Measurements from ENCODE around the gene DAW1.

The DAW1 gene

DNA sequence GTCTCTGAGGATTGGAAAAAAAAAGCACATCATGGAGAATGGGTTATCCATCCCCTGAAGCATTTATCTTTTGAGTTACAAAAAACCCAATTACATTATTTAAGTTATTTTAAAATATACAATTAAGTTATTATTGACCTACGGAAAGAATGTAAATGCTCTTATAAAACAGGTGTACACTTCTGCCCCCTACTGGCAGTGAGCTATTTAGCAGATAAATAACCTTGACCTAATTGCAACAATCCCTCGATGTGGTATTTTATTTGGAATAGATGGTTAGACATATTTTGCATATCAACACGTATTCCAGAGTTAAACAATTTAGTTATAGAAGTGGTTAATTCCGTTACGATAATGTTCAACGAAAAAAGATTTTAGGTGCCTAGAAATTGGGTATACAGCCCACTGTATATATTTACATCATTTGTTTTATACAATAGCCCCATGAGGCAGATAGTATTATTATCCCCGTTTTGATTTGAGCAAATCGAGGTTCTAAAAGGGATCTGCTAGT lies 9.1 kb upstream of the DAW1 start:
- DNase-seq (ENCODE audit: low read depth) = no peak

DNA sequence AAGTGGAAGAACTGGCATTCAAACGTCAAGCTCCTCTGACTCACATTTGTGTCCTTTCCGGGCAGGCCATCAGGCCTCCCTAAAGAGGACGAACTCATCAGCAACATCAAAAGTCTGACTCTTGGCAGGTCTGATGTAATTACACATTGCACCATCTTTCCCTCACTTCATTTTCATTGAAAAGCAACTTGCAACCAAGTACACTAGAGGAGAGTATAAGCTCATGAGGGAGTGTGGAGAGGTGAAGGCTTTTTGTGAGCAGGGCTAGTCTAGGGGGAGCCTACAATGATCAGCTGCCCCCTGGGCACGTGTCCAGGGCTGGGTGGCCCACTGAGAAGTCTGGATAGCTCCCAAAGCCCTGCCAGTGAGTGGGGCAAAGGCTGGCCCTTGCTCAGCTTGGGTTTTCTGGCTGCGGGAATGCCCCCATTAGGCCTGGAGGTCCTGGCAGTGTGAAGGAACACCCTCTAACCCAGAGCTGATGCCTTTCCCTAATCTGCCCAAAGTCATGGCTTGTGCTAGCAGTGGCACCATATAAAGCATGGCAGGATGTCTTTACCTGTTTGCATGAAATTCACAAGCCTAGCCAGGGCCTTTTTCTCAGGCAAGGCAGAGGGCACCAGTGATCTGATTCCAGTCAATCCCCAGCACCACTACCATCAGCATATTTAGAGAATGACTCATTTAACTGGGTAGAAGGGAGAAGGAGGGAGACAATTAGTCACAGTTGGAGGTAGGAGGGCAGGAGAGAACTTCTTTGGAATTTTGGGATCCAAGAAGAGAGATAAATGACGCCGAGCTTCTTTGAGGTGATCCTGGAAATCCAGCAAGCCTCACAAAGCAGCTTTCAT lies 8.5 kb upstream of the DAW1 start:
- DNase-seq (ENCODE audit: low read depth) = peak; percentile 69

DNA sequence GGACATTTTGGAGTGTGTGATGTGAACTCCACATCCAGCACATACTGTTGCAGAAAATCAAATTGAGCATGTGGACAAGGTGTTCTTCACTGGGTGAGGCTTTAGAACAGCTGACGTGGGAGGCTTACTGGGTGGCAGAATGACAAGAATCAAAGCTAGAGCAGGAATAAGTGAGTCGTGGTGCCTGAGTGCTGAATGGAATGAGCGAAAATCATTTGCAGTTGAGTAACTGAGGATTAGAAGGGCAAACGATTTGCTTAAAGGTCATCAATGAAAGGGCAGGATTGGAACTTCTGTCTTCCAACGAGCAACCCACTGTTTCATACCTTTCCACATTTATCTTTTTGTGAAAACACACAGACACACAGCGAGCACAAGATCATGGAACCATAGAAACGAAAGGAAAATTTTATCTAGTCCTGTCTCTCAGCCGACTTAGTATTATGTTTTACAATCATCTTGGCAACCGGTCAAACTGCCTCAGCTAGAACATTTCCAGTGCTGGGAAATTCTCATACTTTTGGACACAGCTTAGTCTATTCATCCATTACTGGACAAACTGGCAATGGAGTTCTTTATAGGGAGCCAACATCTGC lies 7.2 kb upstream of the DAW1 start:
- no peak for DNase-seq (ENCODE audit: low read depth)

DNA sequence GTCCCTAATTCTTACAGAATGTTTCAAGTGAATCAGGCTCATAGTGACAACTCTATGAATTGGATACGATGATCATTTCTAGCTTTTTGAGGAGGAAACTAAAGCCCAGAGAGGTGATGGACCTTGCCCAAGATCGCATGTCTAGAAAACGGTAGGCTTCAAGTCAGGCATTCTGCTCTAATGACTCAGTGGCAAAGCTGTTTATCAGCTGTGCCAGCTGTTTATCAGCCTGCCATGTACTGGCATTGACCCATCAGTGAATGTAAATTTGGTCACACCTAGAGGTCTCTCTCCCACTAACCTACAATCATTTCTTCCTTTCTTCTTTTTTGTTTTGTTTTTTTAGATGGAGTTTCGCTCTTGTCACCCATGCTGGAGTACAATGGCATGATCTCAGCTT lies 6.1 kb upstream of the DAW1 start:
- DNase-seq (ENCODE audit: low read depth) = no peak

DNA sequence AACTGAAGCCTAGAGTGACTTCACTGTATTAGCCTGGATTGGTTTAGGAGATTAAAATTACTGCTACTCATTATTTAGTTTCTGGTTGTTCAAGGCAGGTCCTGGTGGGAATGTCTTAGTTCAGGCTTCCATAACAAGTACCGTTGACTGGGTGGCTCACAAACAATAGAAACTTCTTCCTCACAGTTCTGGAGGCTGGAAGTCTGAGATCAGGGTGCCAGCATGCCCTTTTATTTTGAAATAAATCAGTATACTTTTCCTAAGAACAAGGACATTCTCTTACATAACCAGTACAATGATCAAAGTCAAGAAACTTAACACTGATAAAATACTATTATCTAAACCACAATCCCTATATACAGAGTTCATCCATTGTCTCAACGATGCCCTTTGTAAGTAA lies 4.0 kb upstream of the DAW1 start:
- DNase-seq (ENCODE audit: low read depth) = no peak

DNA sequence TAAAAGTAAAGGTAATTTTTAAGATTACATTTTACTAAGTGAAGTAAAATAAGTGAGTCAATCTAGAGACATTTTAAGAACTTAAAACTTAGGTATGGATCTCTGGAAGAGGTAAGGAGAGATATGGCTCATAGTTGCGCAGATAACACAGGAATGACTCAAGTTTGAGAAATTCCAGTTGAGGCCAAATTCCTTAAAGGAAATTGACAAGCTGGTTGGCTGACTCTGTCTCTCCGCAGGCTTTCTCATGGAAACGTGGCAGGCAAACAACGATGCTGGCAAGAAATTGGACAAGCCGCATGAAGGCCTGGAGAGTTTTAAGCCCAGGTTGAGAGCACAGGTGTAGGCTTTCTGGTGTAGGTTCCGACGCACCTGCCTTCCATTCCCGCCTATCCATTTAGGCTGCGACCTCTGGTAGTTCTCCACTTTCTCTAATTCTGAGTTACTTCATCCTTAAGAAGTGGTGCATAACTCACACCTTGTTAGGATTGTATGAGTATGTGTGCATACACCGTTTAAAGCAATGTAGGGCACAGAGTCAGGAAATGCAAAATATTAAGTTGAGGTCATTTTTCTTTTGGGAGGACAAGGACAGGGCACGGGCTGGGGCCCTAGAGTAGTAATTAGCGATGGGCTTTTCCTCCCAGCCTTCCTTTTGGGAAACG lies 589 bp upstream of the DAW1 start:
- peak; percentile 69 for DNase-seq (ENCODE audit: low read depth)

DNA sequence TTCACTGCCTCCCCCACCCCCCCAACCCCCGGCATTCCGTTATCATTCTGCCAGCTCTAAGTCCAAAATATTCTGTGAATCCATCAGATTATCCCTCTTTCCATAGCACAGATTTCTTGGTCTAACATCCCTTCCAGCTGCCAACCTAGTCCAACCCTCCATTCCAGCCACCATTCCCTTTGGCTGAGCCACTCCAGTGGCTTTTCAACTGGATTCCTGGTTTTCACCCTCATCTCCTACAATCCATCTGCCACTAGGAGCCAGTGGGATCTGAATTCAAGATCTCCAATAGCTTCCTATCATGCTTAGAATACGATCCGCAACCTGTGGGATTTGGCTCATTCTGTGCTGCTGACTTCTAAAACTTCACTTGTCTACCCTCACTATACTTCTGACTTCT lies 1.2 kb downstream of the DAW1 start:
- no peak for DNase-seq (ENCODE audit: low read depth)

DNA sequence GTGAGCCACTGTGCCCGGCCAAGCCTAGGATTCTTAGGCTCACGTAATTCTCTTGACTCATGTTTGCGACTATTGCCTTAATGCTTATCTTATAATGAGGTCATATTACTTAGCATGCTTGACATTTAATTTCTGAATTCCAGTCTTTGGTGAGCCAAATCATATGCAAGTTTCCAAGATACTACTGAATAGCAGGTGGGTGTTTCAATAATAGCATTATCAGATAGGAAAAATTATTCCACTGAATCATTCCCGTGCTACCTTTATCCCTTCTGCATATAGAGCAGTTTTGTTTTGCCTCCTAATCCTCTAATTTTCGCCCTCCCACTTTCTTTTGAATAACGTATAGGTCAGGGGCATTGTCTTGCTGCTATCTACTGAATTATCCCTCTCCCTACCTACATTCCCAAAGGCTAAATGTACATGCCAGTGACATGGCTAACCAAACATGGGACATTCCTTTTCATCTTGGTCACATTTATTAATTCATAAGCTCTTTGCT lies 4.9 kb downstream of the DAW1 start:
- DNase-seq (ENCODE audit: low read depth) = peak; percentile 66

DNA sequence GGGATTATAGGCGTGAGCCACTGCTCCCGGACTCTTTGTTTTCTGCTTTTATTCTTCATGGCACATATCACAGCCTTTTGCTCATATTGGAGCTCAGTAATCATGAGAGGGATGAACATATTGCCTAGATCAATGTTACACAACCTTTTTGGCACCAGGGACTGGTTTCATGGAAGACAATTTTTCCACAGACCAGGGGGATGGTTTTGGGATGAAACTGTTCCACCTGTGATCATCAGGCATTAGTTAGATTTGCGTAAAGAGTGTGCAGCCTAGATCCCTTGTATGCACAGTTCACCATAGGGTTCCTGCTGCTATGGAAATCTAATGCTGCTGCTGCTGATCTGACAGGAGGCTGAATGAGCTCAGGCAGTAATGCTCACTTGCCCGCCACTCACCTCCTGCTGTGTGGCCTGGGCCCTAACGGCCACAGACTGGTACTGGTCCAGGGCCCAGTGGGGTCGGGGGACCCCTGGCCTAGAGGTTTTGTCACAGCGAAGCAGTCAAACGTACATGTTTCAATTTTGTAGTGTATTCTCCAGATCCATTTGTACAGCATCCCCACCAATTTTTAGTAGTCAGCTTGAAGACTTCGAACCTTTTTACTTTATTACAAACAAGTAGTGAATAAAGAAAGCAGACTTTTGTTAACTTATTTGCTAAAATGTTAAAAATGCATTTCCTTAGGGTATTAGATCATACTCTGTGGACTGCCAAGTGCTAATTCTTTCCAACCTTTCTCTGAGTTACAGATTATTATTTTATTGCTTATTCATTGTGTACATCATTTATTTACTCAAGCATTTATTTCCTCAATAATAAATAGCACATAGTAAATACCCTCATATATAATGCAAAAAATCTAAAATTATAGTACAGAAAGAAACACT lies 6.2 kb downstream of the DAW1 start:
- DNase-seq (ENCODE audit: low read depth) = no peak

DNA sequence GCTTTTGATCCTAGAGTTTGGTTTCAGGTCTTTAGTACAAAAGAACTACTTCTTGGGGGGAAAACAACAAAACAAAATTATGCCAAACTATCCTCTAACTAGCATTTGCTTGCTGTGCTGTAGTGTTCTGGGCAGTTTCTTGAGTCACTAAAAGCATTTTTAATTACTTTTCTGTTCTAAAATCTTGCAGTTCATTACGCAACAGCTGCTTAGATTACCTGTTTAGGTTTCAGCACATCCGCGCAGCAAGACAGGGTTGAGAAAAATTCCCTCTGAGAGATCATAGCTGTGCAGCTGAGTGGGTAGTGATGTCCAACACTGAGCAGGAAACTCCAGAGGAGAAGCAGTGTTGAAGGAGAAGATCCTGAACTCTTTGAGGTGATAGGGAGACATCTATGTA lies 9.0 kb downstream of the DAW1 start:
- DNase-seq (ENCODE audit: low read depth) = no peak

DNA sequence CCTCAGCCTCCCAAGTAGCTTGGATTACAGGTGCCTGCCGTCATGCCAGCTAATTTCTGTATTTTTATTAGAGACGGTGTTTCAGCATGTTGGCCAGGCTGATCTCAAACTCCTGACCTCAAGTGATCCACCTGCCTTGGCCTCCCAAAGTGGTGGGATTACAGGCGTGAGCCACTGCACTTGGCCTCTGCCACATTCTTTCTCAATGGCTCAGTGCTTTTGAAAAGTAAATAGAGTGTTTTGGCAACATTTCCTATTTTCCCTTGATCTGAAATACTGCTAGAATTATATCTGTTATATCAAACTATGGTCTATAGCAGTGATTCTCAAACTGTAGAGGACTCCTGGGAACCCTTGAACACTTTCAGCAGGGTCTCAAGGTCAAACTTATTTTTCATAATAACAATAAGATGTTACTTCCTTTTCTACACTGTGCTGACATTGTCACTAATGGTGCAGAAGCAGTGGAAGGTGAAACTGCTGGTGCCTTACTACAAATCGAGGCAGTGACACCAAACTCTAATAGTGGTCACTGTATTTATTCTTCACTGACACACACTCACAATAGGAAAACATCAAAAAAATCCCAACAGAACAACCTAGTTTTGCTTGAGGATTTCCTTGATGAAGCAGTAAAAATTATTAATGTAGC lies 10.6 kb downstream of the DAW1 start:
- no peak for DNase-seq (ENCODE audit: low read depth)

DNA sequence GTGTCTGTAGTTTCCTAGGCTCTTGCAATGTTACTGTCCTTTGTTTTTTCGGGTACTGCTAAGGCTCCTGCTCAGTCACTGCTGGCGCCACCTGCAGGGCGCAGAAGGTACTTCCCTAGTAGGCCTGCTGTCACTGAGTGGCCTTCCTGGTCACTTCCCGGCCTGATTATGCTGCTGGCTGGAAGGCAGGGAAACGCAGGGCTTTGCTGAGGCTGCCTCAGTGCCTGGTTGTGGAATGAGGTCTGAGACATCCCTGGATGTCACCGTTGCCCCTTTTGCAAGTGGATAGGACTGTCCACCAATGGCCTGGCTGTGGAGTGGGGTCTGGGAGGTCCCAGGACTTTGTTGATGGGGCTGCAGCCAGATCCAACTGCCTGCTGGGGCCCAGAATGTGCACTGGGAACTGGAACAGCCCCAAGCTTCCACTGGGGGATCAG lies 13.1 kb downstream of the DAW1 start:
- no peak for DNase-seq (ENCODE audit: low read depth)

DNA sequence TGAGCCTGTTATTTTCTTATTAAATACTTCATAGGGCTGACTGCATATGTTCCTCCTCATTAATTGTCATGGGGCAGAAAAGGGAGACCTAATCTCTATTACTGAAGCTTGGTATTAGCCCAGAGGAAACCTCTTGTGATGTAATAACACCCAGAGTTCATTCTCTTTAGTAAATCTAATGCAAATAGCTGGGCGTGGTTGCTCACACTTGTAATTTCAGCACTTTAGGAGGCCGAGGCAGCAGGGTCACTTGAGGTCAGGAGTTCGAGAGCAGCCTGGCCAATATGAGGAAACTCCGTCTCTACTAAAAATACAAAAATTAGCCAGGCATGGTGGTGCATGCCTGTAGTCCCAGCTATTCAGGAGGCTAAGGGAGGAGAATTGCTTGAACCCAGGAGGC lies 14.7 kb downstream of the DAW1 start:
- no peak for DNase-seq (ENCODE audit: low read depth)

DNA sequence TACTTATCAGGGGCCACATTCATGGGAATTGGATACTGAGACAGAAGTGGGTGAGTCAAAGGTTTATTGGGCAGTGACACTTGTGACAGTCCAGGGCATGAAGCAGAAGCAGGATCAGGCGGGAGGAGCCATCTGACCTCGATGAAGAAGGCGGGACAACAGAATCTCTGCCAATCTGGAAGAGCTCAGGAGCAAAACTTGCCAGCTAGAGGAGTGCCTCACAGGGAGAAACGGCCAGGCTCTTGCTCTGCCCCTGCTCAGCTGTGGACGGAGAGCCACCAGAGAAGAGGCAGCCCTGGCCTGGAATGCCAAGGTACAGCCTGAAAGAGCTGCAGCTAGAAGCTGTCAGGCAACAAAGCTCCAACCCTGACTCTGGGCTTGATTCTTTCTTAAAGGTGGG lies 16.9 kb downstream of the DAW1 start:
- DNase-seq (ENCODE audit: low read depth) = no peak

DNA sequence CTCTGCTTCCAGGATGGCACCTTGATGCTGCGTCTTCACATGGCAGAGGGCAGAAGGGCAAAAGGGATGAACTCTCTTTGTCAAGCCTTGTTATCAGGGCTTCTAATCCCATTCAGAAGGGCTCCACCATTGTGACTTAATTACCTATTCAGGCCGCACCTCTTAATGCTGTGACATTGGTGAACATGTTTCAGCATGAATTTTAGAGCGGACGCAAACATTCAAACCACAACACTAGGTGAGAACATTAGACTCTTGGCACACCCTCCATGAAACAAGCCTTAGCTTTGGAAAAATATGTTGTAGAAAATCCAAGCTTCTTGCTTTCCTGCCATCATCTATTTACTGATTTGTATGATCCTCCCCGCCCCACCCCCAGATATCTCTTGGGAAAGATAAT lies 17.9 kb downstream of the DAW1 start:
- no peak for DNase-seq (ENCODE audit: low read depth)

DNA sequence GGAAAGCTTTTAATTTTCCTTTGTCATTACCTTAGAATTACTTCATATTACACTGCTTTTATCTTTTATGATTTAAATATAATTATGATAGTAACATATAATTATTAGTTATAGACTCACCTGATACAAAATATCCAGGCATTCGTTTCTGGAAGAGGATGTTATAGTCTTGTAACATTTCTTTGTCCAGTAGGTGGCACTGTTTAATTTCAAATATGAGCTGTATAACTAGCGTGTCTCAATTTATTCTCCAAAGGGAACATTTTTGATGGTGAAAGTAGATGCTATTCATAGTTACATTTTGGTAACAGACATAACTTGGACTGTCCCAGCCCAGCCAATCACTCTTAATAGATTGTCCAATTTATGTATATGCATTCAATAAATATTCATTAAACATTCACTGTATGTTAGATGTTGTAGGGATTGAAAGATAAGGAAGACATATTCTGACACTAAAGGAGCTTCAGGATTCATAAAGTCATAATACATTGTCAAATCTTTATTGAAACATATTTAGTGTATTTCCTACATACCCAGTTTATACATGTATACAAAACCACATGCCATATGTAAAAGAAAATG lies 19.2 kb downstream of the DAW1 start:
- no peak for DNase-seq (ENCODE audit: low read depth)

DNA sequence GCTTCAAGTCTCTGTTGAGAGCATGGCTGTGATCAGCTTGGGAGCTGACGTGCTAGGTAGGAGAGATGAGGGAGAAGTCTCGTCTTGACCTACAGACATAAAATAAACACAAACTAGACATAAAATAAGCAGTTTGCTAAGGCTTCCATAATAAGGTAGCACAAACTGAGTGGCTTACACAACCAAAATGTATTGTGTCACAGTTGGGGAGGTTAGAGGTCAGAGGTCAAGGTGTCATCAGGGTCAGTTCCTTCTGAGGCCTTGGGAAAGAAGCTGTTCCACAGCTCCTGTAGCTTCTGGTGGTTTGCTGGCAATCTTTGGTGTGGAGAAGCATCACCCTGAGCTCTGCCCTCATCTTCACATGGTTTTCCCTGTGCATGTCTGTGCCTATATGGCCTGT lies 20.2 kb downstream of the DAW1 start:
- no peak for DNase-seq (ENCODE audit: low read depth)

DNA sequence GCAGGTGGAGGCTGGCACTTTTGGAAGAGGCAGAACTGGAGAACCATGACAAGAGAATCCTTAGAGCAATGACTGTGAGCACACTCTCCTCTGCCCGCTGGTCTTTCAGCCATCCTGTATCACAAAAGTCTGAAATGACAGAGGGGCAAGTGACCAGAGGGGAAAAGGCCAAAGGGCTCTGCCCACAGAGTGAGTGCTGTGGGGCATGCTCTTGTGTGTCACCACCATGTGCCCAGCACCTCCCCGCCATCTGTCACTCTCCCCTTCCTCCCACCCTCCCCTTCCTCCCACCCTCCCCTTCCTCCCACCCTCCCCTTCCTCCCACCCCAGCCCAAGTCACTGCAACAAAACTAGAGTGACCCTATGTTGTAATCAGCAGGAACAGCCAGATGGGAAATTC lies 31.9 kb downstream of the DAW1 start:
- no peak for DNase-seq (ENCODE audit: low read depth)

DNA sequence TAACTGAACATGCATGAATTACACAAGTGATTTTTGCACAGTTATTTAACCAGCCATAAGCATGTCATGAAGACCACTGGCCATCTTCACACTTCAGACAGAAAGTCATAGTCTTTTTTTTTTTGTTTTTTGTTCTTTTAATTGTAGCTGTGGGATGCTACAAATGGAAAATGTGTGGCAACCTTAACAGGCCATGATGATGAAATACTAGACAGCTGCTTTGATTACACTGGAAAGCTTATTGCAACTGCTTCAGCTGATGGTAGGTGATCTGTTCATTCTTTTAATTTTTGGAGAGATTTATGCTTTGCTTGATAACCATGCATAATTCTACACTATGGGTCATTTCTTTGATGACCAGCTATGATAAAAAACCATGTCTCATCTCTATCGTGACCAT lies 35.6 kb downstream of the DAW1 start:
- DNase-seq (ENCODE audit: low read depth) = no peak

DNA sequence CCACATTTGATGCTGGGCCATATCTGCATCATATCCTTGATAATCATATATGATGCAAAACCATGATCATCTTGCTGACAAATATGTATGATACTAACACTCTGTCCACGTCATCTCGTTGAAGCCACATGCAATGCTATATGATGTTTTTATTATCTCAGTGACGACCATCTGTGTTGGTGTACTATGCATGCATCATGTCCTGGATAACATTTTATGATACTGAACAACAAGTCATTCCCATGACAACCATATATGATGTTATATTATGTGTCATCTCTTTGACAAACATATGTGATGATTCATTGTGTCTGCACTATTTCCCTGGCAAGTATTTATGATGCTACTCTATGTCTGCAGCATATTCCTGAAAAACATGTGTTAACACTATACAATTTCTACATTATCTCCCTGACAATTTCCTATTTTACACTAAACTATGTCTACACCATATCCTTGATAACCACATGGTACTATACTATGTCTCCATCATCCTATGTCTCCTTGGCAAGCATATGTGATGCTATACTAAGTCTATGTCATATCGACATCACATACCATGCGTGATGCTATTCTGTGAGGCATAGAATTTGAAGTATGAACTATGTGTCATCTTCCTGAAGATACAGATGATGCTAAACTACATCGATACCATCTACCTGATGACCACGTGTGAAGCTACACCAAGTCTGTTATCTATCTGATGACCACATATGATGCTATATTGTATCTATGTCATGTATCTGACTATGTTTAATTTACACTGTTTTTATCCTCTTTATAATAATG lies 37.0 kb downstream of the DAW1 start:
- DNase-seq (ENCODE audit: low read depth) = no peak
